SK-N-SH (cell line): ENCODE data around the gene SLC10A1.

Experiments used
- CHD2 ChIP-seq: fragments of 150-350 bp; IDR thresholded peaks from 2 replicates; pipeline ENCODE4 v1.6.1; 2018; ENCODE audit warnings: low read length; ENCODE audit not compliant: partially characterized antibody
- CTCF ChIP-seq: fragments of 200-600 bp; sonication (generic); IDR thresholded peaks from 2 replicates; pipeline ENCODE4 v1.6.1; 2017; ENCODE audit warnings: antibody characterized with exemption, mild to moderate bottlenecking, moderate library complexity
- FOXM1 ChIP-seq: IDR thresholded peaks from 2 replicates; pipeline ENCODE4 v1.4.0; 2012; ENCODE audit warnings: low read depth, mild to moderate bottlenecking
- GABPA ChIP-seq: IDR thresholded peaks from 2 replicates; pipeline ENCODE4 v1.4.0; 2012; ENCODE audit warnings: low read depth, mild to moderate bottlenecking
- MXI1 ChIP-seq: IDR thresholded peaks from 2 replicates; pipeline ENCODE4 v1.6.1; 2012; ENCODE audit warnings: mild to moderate bottlenecking, low read depth, low read length, improper control_type of control experiment
- POLR2AphosphoS5 ChIP-seq: IDR thresholded peaks from 2 replicates; pipeline ENCODE4 v1.6.1; 2012; ENCODE audit warnings: low read depth, low read length
- REST ChIP-seq: IDR thresholded peaks from 2 replicates; pipeline ENCODE4 v1.6.1; 2012; ENCODE audit warnings: mild to moderate bottlenecking, low read depth, low read length, moderate library complexity
- TAF1 ChIP-seq: IDR thresholded peaks from 2 replicates; pipeline ENCODE4 v1.6.1; 2012; ENCODE audit warnings: low read depth, mild to moderate bottlenecking, low read length, moderate library complexity, borderline replicate concordance
- TEAD4 ChIP-seq: IDR thresholded peaks from 2 replicates; pipeline ENCODE4 v1.4.0; 2012; ENCODE audit warnings: mild to moderate bottlenecking, borderline replicate concordance; ENCODE audit not compliant: insufficient read depth
- YY1 ChIP-seq: IDR thresholded peaks from 2 replicates; pipeline ENCODE4 v1.4.0; 2012; ENCODE audit warnings: low read depth, mild to moderate bottlenecking

GRCh38 chr14:69775012-69775411 is 22.0 kb downstream of the SLC10A1 start:
- TF ChIP-seq CTCF: no peak
- TF ChIP-seq YY1: no peak
- TF ChIP-seq REST: no peak
- no peak for TF ChIP-seq GABPA
- TF ChIP-seq POLR2AphosphoS5: 0 out of 2 replicates have a peak, but pooled peaks have one; percentile 29
- no peak for TF ChIP-seq TEAD4
- no peak for TF ChIP-seq FOXM1
- no peak for TF ChIP-seq TAF1
- no peak for TF ChIP-seq CHD2
- TF ChIP-seq MXI1: no peak
